Gastroesophageal sphincter (tissue), 3 donors: ENCODE results near the gene TEX29.

Source experiments
- CTCF ChIP-seq, 4 experiments: fragments of 200-600 bp in 2 of 4; fragments of 450-650 bp in 2 of 4; sonication (generic) in 1 of 4; IDR thresholded peaks; one replicate each; pipeline ENCODE4 v1.5.1; 2017 to 2019; ENCODE audit warnings: antibody characterized with exemption in 4 of 4, mild to moderate bottlenecking in 2 of 4, moderate library complexity in 2 of 4
- POLR2AphosphoS5 ChIP-seq: sonication (generic); formaldehyde crosslinking; IDR thresholded peaks from one replicate; pipeline ENCODE4 v1.6.1; 2017; ENCODE audit warnings: antibody characterized with exemption

DNA sequence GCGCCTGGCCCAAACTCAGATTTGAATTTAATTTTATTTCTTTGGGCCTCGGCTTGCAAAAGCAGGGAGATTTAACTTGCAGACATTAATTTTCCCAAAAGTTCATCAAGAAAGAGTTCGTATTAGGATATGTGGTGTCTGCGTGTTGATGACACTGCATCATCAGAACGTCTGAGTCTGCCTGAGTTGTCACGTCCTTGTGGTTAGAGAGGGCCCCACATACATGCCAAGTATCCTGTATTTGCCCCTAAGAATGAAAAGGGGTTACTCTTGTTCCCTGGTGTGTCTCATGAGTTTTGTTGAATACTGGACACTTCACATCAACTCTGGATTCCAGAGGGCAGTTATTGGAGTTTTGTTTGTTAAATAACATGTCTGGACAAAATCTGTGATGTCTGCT, 5.6 kb upstream of the TEX29 start:
- TF ChIP-seq CTCF (IDR thresholded peaks at IDR 0.05): no peak
- TF ChIP-seq POLR2AphosphoS5: no peak
